OCI-LY3 (cell line): ENCODE data around the gene KRT13.

Source experiments
- H2AFZ ChIP-seq: fragments of 200-600, 300-600 bp; shearing (Covaris generic); 2 replicates; pipeline ENCODE4 v1.6.0; 2014; ENCODE audit warnings: antibody characterized with exemption, low read depth, low read length
- H3K27ac ChIP-seq: fragments of 200-600, 300-600 bp; sonication (generic); 2 replicates; pipeline ENCODE4 v1.5.1; 2014; ENCODE audit warnings: mild to moderate bottlenecking, low read length, moderate library complexity, mixed read lengths
- H3K27me3 ChIP-seq: fragments of 200-600, 300-600 bp; sonication (generic); 2 replicates; pipeline ENCODE4 v1.6.1; 2014; ENCODE audit warnings: low read depth, low read length, mixed read lengths
- H3K36me3 ChIP-seq: fragments of 200-600, 300-600 bp; sonication (generic); replicated peaks from 2 replicates; pipeline ENCODE3; 2014; ENCODE audit warnings: low read depth, low read length, mixed read lengths
- H3K4me1 ChIP-seq: fragments of 300-600, 200-600 bp; sonication (generic); 2 replicates; pipeline ENCODE4 v1.6.1; 2014; ENCODE audit warnings: low read length, mixed read lengths
- H3K4me2 ChIP-seq: fragments of 200-600, 300-600 bp; sonication (generic); 2 replicates; pipeline ENCODE4 v1.6.1; 2014; ENCODE audit warnings: low read length, mixed read lengths
- H3K4me3 ChIP-seq: fragments of 300-600, 200-600 bp; sonication (generic); 2 replicates; pipeline ENCODE4 v1.5.1; 2014; ENCODE audit warnings: antibody characterized with exemption, mild to moderate bottlenecking, low read length, moderate library complexity
- H3K79me2 ChIP-seq: fragments of 300-600, 200-600 bp; shearing (Covaris generic); 2 replicates; pipeline ENCODE4 v1.6.1; 2014; ENCODE audit warnings: mild to moderate bottlenecking, low read length, mixed read lengths
- H3K9ac ChIP-seq: fragments of 300-600, 200-600 bp; shearing (Covaris generic); 2 replicates; pipeline ENCODE4 v1.6.0; 2014; ENCODE audit warnings: mild to moderate bottlenecking, low read length, moderate library complexity
- H3K9me3 ChIP-seq: fragments of 200-600, 300-600 bp; shearing (Covaris generic); 2 replicates; pipeline ENCODE4 v1.6.1; 2014; ENCODE audit warnings: low read length, mixed read lengths; ENCODE audit not compliant: insufficient read depth
- H4K20me1 ChIP-seq: fragments of 200-600, 300-600 bp; sonication (generic); 2 replicates; pipeline ENCODE4 v1.6.1; 2016; ENCODE audit warnings: low read length, mixed read lengths; ENCODE audit not compliant: insufficient read depth
- CTCF ChIP-seq: fragments of 200-600, 300-600 bp; sonication (generic); IDR thresholded peaks from 2 replicates; pipeline ENCODE4 v1.5.1; 2014; ENCODE audit warnings: antibody characterized with exemption, low read length, low read depth
- EZH2phosphoT487 ChIP-seq: fragments of 200-600 bp; shearing (Covaris generic); IDR thresholded peaks from 2 replicates; pipeline ENCODE4 v1.6.1; 2018; ENCODE audit warnings: antibody characterized with exemption, mixed run types, low read depth

The KRT13 gene

GRCh38 chr17:41475421-41475820, 30.0 kb downstream of the KRT13 start:
- Histone ChIP-seq H3K4me1 (peaks cover 8% of the 10 kb centered on the region), H3K27ac (no peak overlapping the region), H3K9me3 (no peaks in the 10 kb centered on the region), H3K36me3 (no peaks in the 10 kb centered on the region), H3K4me3 (no peak overlapping the region), H3K9ac (no peak overlapping the region), H3K27me3 (peaks cover 3% of the 10 kb centered on the region; the same call in 1 of the 2 replicates), H4K20me1 (no peaks in the 10 kb centered on the region), H2AFZ (no peak overlapping the region), H3K79me2 (no peaks in the 10 kb centered on the region), H3K4me2 (no peak overlapping the region)
- TF ChIP-seq EZH2phosphoT487 (no peak), CTCF (no peak)

GRCh38 chr17:41474863-41475262, 30.5 kb downstream of the KRT13 start:
- Histone ChIP-seq H3K9ac (no peak overlapping the region), H3K9me3 (no peaks in the 10 kb centered on the region), H3K27ac (no peak overlapping the region), H3K79me2 (no peaks in the 10 kb centered on the region), H4K20me1 (no peaks in the 10 kb centered on the region), H3K4me3 (no peak overlapping the region), H3K4me2 (no peak overlapping the region), H3K4me1 (peaks cover 3% of the 10 kb centered on the region), H3K36me3 (no peaks in the 10 kb centered on the region), H2AFZ (no peak overlapping the region), H3K27me3 (peaks cover 3% of the 10 kb centered on the region; the same call in 1 of the 2 replicates)
- TF ChIP-seq CTCF (no peak), EZH2phosphoT487 (no peak)

- no peak overlapping the region for H2AFZ ChIP-seq
- no peaks in the 10 kb centered on the region for H3K4me1 ChIP-seq
- no peaks in the 10 kb centered on the region for H4K20me1 ChIP-seq
- no peaks in the 10 kb centered on the region for H3K9me3 ChIP-seq
- no peak overlapping the region for H3K4me3 ChIP-seq
- TF ChIP-seq CTCF: no peak
- H3K36me3 ChIP-seq: no peaks in the 10 kb centered on the region
- H3K9ac ChIP-seq: no peak overlapping the region
- peaks cover 3% of the 10 kb centered on the region; the same call in 1 of the 2 replicates for H3K27me3 ChIP-seq
- no peaks in the 10 kb centered on the region for H3K79me2 ChIP-seq
- no peak overlapping the region for H3K27ac ChIP-seq
- H3K4me2 ChIP-seq: no peak overlapping the region
Observed at GRCh38 chr17:41468346-41468745, 37.1 kb downstream of the KRT13 start.

GRCh38 chr17:41467561-41467960, 37.9 kb downstream of the KRT13 start:
- H4K20me1 ChIP-seq: no peaks in the 10 kb centered on the region
- no peaks in the 10 kb centered on the region for H3K36me3 ChIP-seq
- H3K79me2 ChIP-seq: no peaks in the 10 kb centered on the region
- no peaks in the 10 kb centered on the region for H3K9me3 ChIP-seq
- H3K27ac ChIP-seq: no peak overlapping the region
- TF ChIP-seq CTCF: no peak
- TF ChIP-seq EZH2phosphoT487: no peak
- H2AFZ ChIP-seq: no peak overlapping the region
- no peak overlapping the region for H3K9ac ChIP-seq
- no peak overlapping the region for H3K4me3 ChIP-seq
- H3K4me1 ChIP-seq: no peaks in the 10 kb centered on the region
- peaks cover 3% of the 10 kb centered on the region; the same call in 1 of the 2 replicates for H3K27me3 ChIP-seq
- H3K4me2 ChIP-seq: no peak overlapping the region
